ENCODE results near the gene MYO16.
"Not testable (repeated sequence)": the region's sequence is repeated elsewhere in the genome, so short reads cannot be mapped to it uniquely, and the experiment has no call there.

Gene MYO16

DNA sequence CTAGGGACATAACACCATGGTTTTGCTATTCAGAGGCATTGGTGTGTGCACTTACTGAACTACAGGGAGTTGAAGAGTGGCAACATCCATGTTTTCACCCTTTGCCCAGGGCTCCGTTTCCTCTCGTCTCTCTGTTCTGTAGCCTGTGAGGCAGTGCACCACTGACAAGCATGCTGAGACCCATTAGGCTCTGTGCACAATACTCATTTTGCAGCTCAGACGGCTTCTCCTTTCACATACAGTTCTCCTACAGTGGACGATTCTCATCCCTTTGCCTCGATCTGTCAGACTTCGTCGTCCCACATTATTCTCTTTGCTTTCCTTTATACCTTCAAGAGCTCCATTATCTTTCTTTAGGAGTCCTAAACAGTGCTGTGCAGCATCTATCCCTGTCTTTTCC is 403.7 kb downstream of the MYO16 start:
- DNase-seq (ENCODE audit: extremely low read depth in 1 of 2, low read depth in 1 of 2), result no peak

DNA sequence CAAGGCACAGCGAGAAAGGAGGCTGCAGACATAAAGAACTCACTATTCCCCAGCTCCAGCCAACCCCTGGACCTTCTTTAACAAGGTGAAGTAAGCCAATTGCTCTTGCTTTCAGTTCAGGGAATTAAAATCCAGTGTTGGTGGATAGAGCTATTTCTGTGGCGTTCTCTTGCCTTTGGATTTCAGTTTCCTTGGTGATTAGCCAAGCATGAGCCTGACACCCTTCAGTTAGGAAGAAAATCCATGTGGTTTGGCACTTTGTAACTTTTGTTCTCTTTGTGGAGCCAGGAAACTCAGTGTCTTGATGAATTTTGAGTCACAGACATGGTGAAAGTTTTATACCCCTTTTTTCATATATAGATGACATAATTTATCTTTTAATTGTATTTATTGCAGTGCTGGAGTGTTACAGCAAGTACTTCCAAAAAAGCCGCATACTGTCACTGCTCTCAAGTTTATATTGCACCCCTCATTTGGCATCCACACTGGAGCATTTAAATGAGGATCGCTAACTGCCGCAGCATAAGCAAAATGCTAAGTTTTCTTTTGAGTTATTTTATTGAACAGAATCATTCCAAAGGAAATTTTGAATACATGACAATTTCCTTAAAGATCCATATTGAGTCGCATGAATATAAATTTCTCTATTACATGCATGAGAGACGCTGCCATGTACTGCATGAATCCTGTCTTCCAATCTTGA is 406.8 kb downstream of the MYO16 start:
- DNase-seq (ENCODE audit: extremely low read depth in 1 of 2, low read depth in 1 of 2), result no peak

- no peak for DNase-seq (ENCODE audit: extremely low read depth in 1 of 2, low read depth in 1 of 2)
These were observed 414.2 kb downstream of the MYO16 start for GRCh38 chr13:109043636-109044035.

DNA sequence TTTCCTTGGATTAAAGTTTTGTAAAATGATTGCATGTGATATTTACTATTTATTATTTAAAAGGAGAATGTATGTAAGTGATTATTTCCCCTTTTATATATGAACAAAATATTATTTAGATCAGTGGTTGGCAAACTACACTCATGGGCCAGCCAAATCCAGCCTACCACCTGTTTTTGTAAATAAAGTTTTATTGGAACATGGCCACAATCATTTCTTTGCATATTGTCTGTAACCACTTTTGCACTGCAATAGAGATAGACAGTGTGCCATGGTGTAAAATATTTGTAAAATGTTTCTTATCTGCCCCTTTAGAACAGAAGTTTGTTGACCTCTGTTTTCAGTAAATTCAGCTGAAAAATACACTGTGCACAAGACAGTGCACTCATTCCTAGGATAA is 426.4 kb downstream of the MYO16 start:
- DNase-seq (ENCODE audit: extremely low read depth in 1 of 2, low read depth in 1 of 2), result no peak

DNA sequence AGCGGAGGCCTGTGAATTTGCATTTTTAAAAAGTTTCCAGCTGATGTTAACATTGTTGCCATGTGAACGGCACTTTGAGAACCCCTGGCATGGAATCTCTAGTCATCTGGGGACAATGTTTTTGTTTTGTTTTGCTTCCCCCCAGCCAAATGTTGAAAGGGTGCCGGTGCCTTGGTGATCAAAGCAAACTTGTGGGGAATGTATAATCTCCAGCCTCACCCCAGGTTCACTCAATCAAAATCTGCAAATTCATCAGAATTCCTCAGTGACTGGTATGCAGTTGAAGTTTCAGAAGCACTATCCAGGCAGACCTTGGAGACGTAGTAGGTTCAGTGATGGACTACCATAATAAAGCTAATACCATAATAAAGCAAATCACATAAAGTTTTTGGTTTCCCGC is 428.7 kb downstream of the MYO16 start:
- no peak for DNase-seq (ENCODE audit: extremely low read depth in 1 of 2, low read depth in 1 of 2)

GRCh38 chr13:109072505-109072904 is 443.1 kb downstream of the MYO16 start:
- no peak for DNase-seq (ENCODE audit: extremely low read depth in 1 of 2, low read depth in 1 of 2)

DNA sequence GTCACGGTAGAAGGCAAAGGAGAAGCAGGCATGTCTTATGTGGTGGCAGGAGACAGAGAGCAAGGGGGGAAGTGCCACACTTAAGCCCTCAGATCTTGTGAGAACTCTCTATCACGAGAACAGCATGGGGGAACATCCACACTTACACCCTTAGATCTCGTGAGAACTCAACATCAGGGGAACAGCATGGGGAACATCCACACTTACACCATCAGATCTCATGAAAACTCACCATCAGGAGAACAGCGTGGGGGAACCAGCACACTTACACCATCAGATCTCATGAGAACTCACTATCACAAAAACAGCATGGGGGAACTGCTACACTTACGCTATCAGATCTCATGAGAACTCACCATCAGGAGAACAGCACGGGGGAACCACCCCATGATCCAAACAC is 445.0 kb downstream of the MYO16 start:
- DNase-seq (ENCODE audit: extremely low read depth in 1 of 2, low read depth in 1 of 2), result no peak

GRCh38 chr13:109074853-109075252 is 445.4 kb downstream of the MYO16 start:
- DNase-seq (ENCODE audit: extremely low read depth in 1 of 2, low read depth in 1 of 2), result no peak

DNA sequence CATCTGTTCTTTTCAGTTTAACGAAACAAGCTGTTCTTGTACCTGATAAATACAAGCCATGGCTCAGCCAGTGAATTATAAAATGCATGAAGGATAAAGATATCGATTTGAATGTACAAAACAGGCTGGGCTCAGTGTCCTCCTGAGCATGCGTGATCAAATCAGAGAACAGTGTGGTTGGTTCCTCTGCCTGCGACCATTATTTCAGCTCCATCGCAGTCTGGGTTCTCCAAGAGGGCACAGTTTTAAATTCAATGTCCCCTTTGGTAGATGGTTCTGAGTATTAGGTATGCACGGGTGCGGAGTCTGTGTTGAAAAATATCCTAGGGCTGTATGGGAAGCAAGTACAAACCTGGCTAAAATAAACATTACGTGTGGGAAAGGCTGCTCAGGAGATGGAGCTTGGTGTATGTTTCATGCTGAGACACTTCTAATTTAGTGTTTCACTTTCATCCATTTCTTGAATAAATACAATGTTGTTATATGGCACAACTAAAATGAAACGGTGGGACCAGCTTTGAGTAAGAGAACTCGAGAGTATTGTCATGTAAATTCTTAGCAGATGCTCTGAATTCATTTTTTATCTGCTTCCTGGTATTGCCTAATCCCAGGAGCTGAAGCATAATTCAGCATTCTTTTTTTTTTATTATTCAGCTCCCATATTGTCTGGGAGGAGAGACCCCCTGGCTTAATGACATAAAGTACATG is 458.7 kb downstream of the MYO16 start:
- DNase-seq (ENCODE audit: extremely low read depth in 1 of 2, low read depth in 1 of 2), result no peak

GRCh38 chr13:109088624-109088917 is 459.2 kb downstream of the MYO16 start:
- DNase-seq (ENCODE audit: extremely low read depth in 1 of 2, low read depth in 1 of 2), result no peak

GRCh38 chr13:109090796-109091195 is 461.4 kb downstream of the MYO16 start:
- no peak for DNase-seq (ENCODE audit: extremely low read depth in 1 of 2, low read depth in 1 of 2)

- DNase-seq (ENCODE audit: extremely low read depth in 1 of 2, low read depth in 1 of 2), result no peak
These were observed 461.8 kb downstream of the MYO16 start for GRCh38 chr13:109091249-109091648.

- not testable (repeated sequence) for DNase-seq (ENCODE audit: extremely low read depth in 1 of 2, low read depth in 1 of 2)
These were observed 462.8 kb downstream of the MYO16 start for GRCh38 chr13:109092186-109092585.

DNA sequence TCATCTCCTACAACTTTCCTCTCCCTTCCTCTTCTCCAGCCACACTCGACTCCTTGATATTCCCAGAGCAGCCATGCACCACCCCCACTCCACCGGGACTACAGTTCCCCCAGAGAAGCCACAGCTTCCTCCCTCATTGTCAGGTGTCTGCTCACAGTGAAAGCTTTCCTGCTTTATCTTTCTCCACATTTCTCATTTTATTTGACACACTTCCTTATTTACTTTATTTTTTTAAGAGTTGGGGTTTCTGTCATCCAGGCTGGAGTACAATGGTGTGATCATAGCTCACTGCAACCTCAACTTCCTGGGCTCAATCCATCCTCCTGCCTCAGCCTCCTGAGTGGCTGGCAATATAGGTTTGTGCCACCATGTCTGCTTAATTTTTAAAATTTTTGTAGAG is 464.6 kb downstream of the MYO16 start:
- no peak for DNase-seq (ENCODE audit: extremely low read depth in 1 of 2, low read depth in 1 of 2)

GRCh38 chr13:109095126-109095525 is 465.7 kb downstream of the MYO16 start:
- DNase-seq (ENCODE audit: extremely low read depth in 1 of 2, low read depth in 1 of 2), result no peak

DNA sequence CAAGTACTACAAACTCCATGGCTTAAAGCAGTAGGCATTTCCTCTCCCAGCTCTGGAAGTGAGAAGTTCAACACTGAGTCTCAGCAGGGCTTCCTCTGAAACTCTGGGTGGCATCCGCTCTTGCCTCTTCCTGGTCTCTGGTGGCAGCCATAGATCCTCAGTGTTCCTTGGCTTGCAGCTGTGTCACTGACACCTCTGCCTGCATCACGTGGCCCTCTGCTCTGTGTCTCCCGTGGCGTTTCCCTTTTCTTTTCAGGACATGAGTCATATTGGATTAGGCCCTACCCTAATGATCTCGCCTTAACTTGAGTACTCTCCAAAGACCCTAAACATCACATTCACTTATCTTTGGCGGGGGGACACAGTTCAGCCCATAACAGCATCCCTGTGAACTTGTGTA is 466.7 kb downstream of the MYO16 start:
- no peak for DNase-seq (ENCODE audit: extremely low read depth in 1 of 2, low read depth in 1 of 2)

DNA sequence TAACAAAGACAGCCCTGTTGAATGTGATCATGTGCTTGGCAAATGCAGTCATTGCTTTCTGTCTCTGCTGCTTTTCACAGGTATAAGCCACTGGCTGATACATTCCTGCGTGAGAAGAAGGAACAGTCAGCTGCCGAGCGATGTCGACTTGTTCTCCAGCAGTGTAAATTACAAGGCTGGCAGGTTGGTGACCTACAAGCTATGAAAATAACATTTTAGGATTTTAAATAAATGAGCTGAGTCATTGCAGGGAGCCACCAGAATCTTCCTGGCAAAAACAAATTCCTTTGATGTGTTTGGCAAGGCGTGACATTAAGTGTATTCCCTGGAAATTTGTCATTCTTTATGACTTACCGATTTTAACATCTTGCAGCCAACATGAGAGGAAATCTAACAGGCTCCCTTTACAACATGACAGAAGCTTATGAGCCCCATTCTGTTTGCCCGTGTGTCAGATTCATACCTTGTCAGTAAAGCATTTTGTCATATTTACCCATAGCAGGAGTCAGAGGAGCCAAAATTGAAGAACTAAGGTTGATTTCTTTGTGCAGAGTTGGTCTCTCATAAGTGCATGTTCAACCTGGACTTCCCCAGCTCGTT is 471.4 kb downstream of the MYO16 start:
- DNase-seq (ENCODE audit: extremely low read depth in 1 of 2, low read depth in 1 of 2), result no peak

DNA sequence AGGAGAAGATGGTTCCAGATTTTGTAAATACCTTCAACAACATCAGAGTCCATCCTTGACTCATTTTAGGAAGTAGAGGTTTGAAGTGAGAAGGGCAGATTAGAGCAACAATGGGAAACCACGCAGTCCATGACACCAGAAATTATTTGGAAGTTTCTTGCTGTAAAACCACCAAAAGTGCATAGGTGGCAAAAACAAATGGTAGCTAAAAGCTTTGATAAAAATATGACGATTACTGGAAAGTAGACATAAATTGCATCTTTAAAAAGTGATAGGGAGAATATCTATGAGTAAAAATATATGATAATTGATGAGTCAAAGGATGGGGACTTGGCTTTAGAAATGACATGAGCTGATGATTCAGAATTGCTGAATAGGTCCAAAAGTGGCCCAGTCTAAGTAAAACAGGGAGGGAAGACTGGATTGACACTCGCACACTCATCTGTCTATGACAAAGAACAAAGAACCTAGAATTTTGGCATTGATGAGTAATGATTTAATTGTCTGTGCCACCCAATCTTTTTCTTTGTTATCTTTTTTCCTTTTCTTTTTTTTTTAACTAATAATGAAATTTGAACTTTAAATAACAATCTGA is 472.2 kb downstream of the MYO16 start:
- DNase-seq (ENCODE audit: extremely low read depth in 1 of 2, low read depth in 1 of 2), result no peak

GRCh38 chr13:109105899-109106298 is 476.5 kb downstream of the MYO16 start:
- no peak for DNase-seq (ENCODE audit: extremely low read depth in 1 of 2, low read depth in 1 of 2)

GRCh38 chr13:109110159-109110558 is 480.7 kb downstream of the MYO16 start:
- DNase-seq (ENCODE audit: extremely low read depth in 1 of 2, low read depth in 1 of 2), result no peak

DNA sequence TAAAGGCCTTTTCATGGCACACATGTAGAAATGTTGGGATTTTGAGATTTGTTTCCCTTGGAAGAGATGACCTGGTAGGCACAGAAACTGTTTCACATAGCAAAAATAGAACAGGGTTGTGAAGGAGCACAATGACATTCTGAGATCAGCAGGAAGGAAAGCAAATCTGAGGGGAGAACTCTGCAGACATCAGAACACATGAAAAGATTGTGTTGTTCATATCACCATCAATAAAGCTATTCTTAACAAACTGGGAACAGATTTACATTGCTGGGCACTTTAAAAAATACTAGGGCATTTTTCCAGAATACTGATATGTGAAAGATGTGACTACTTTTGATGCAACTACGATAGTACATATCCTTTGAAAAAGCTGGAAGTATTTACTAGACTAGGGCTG is 481.7 kb downstream of the MYO16 start:
- no peak for DNase-seq (ENCODE audit: extremely low read depth in 1 of 2, low read depth in 1 of 2)

GRCh38 chr13:109113427-109113826 is 484.0 kb downstream of the MYO16 start:
- DNase-seq (ENCODE audit: extremely low read depth in 1 of 2, low read depth in 1 of 2), result no peak

Data from stimulated activated CD8-positive, alpha-beta memory T cell treated with anti-CD3 and anti-CD28 coated beads, Interleukin-7, amount 100 ng/mL, for 48 hours (primary cell).